ENCODE data around the gene PIGO.

- TF ChIP-seq CTCF (IDR thresholded peaks at IDR 0.05 in 2 of 3, conservative IDR thresholded peaks at IDR 0.05 in 1 of 3; ENCODE audit: control insufficient read depth in 2 of 3, extremely low read depth in 1 of 3, insufficient read depth in 1 of 3, low read depth in 3 of 3, low read length in 3 of 3) (no peak), CEBPB (IDR thresholded peaks at IDR 0.05; ENCODE audit: borderline replicate concordance in 1 of 2, low read depth in 2 of 2, low read length in 2 of 2) (no peak), SUPT20H (IDR thresholded peaks at IDR 0.05; ENCODE audit: borderline replicate concordance, control insufficient read depth, low read depth, low read length) (no peak), RBBP5 (conservative IDR thresholded peaks at IDR 0.05) (no peak), FOXM1 (IDR thresholded peaks at IDR 0.05; ENCODE audit: low read depth, low read length) (no peak), EZH2 (IDR thresholded peaks at IDR 0.05; ENCODE audit: borderline replicate concordance, control insufficient read depth, low read depth, low read length) (no peak), NR2F1 (conservative IDR thresholded peaks at IDR 0.05) (no peak)
Measured at GRCh38 chr9:35042081-35042604, 54.2 kb downstream of the PIGO start.
